ENCODE results near the gene ADAMTS6.

DNA sequence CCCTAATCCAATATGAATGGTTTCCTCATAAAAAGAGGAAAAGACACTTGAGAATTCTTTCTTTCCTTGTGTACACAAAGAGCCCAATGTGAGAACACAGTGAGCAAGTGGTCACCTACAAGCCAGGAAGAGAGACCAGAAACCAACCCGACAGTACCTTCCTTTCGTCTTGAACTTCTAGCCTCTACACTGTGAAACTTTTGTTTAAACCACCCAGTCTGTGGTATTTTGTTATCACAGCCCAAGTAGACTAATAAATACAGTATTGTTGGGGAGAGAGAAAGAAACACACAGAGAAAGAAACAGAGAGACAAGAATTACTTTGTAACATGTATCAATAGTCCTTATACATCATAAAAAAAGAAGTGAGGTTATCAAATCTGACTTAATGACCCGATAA, 44.0 kb upstream of the ADAMTS6 start:
- TF ChIP-seq POLR2A (IDR thresholded peaks at IDR 0.05; ENCODE audit: low read depth, low read length) (no peak), TAF1 (IDR thresholded peaks at IDR 0.05; ENCODE audit: borderline replicate concordance, low read depth, low read length) (no peak)

Measured in GM12892 (cell line).